OCI-LY1 (cell line): ENCODE measurements around the gene FILIP1L.

Experiments
- CTCF ChIP-seq: fragments of 200-600 bp; sonication (generic), shearing (Covaris generic); IDR thresholded peaks from 2 replicates; pipeline ENCODE4 v1.5.1; 2017; ENCODE audit warnings: mild to moderate bottlenecking, antibody characterized with exemption, low read length, moderate library complexity, mixed read lengths
- EZH2 ChIP-seq: fragments of 200-600 bp; sonication (generic), shearing (Covaris generic); IDR thresholded peaks from 2 replicates; pipeline ENCODE4 v1.8.0; 2017; ENCODE audit warnings: borderline replicate concordance, mixed run types, mild to moderate bottlenecking, antibody characterized with exemption, low read length, moderate library complexity, mixed read lengths

DNA sequence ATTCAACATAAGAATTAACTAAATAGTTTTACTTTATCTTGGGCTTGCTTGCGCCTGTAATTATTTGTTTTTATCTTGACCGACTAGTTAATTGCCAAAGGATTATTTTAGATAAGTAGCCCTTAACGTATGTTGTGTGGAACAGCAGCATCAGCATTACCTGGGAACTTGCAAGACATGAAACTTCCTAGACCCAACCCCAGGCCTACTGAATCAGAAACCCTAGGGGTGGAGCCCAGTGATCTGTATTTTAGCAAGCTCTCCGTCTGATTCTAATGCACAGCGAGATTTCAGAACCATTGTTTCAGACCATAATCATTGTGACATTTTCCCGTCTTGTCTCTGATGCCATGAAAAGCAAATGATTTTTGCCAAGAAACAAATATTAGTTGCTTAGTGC is 31.1 kb downstream of the FILIP1L start:
- TF ChIP-seq CTCF (no peak), EZH2 (no peak)
